ENCODE data around the gene FNTB. TPM values are rescaled to one million over a fixed set of nuclear protein-coding genes. Genes with fewer than 3 reads are reported as not detected.
"Not testable (repeated sequence)": the region's sequence is repeated elsewhere in the genome, so short reads cannot be mapped to it uniquely, and the experiment has no call there.

The FNTB gene
- total RNA-seq, 2 experiments from 2014 or later, result 7.5 to 7.9 TPM

- Mint-ChIP-seq H3K4me1 (ENCODE audit: low read depth) (no peaks in the 10 kb centered on the region), H3K27me3 (no peaks in the 10 kb centered on the region), H3K4me3 (no peak overlapping the region), H3K27ac (no peak overlapping the region), H3K36me3 (ENCODE audit: low read depth) (peaks cover 52% of the 10 kb centered on the region), H3K9me3 (no peaks in the 10 kb centered on the region)
- DNase-seq (no peak), ATAC-seq (ENCODE audit: poor library complexity) (no peak)
- TF ChIP-seq CTCF (IDR thresholded peaks at IDR 0.05), result no peak
- POLR2A ChIA-PET, result no interaction called here
- Histone ChIP-seq H3K9me3 (ENCODE audit: control insufficient read depth in 1 of 2, insufficient read depth in 1 of 2, low read length in 2 of 2) (no peaks in the 10 kb centered on the region), H3K36me3 (ENCODE audit: insufficient read depth, low read length) (peaks cover 33% of the 10 kb centered on the region), H3K27ac (ENCODE audit: low read depth in 1 of 2, low read length in 2 of 2) (no peak overlapping the region), H3K4me1 (ENCODE audit: insufficient read depth, low read length) (no peaks in the 10 kb centered on the region), H3K4me3 (ENCODE audit: low read length) (no peak overlapping the region), H3K27me3 (ENCODE audit: control insufficient read depth in 1 of 2, insufficient read depth in 2 of 2, low read length in 2 of 2) (no peaks in the 10 kb centered on the region)
- CTCF ChIA-PET, result no interaction called here
- intact Hi-C loops (cut with DNase I, micrococcal nuclease), result no loop called here
These were observed 39.8 kb downstream of the FNTB start for GRCh38 chr14:65026526-65026925.

GRCh38 chr14:65027127-65027799 is 40.6 kb downstream of the FNTB start:
- TF ChIP-seq CTCF (IDR thresholded peaks at IDR 0.05), result no peak
- no peaks in the 10 kb centered on the region for H3K27me3 ChIP-seq (ENCODE audit: control insufficient read depth in 1 of 2, insufficient read depth in 2 of 2, low read length in 2 of 2)
- H3K4me3 ChIP-seq (ENCODE audit: low read length), result no peak overlapping the region
- intact Hi-C loops (cut with DNase I, micrococcal nuclease), result no loop called here
- no peak overlapping the region for H3K4me3 Mint-ChIP-seq
- CTCF ChIA-PET, result no interaction called here
- H3K36me3 ChIP-seq (ENCODE audit: insufficient read depth, low read length), result peaks cover 33% of the 10 kb centered on the region
- no peaks in the 10 kb centered on the region for H3K9me3 ChIP-seq (ENCODE audit: control insufficient read depth in 1 of 2, insufficient read depth in 1 of 2, low read length in 2 of 2)
- DNase-seq (no peak), ATAC-seq (ENCODE audit: poor library complexity) (no peak)
- H3K27me3 Mint-ChIP-seq, result no peaks in the 10 kb centered on the region
- no peaks in the 10 kb centered on the region for H3K9me3 Mint-ChIP-seq
- peaks cover 59% of the 10 kb centered on the region for H3K36me3 Mint-ChIP-seq (ENCODE audit: low read depth)
- no peak overlapping the region for H3K27ac Mint-ChIP-seq
- no peaks in the 10 kb centered on the region for H3K4me1 ChIP-seq (ENCODE audit: insufficient read depth, low read length)
- no peaks in the 10 kb centered on the region for H3K4me1 Mint-ChIP-seq (ENCODE audit: low read depth)
- POLR2A ChIA-PET, result no interaction called here
- H3K27ac ChIP-seq (ENCODE audit: low read depth in 1 of 2, low read length in 2 of 2), result no peak overlapping the region

GRCh38 chr14:65028937-65029336 is 42.2 kb downstream of the FNTB start:
- intact Hi-C loops (cut with DNase I, micrococcal nuclease), result no loop called here
- no peak for TF ChIP-seq CTCF (IDR thresholded peaks at IDR 0.05)
- Mint-ChIP-seq H3K27me3 (no peaks in the 10 kb centered on the region), H3K9me3 (no peaks in the 10 kb centered on the region), H3K36me3 (ENCODE audit: low read depth) (peaks cover 68% of the 10 kb centered on the region), H3K4me1 (ENCODE audit: low read depth) (no peaks in the 10 kb centered on the region), H3K4me3 (no peak overlapping the region), H3K27ac (no peak overlapping the region)
- H3K4me3 ChIP-seq (ENCODE audit: low read length), result no peak overlapping the region
- peaks cover 39% of the 10 kb centered on the region for H3K36me3 ChIP-seq (ENCODE audit: insufficient read depth, low read length)
- no peak overlapping the region for H3K27ac ChIP-seq (ENCODE audit: low read depth in 1 of 2, low read length in 2 of 2)
- H3K9me3 ChIP-seq (ENCODE audit: control insufficient read depth in 1 of 2, insufficient read depth in 1 of 2, low read length in 2 of 2), result no peaks in the 10 kb centered on the region
- DNase-seq (no peak), ATAC-seq (ENCODE audit: poor library complexity) (no peak)
- ChIA-PET CTCF (no interaction called here), POLR2A (no interaction called here)
- H3K4me1 ChIP-seq (ENCODE audit: insufficient read depth, low read length), result no peaks in the 10 kb centered on the region
- no peaks in the 10 kb centered on the region for H3K27me3 ChIP-seq (ENCODE audit: control insufficient read depth in 1 of 2, insufficient read depth in 2 of 2, low read length in 2 of 2)

GRCh38 chr14:65031321-65031720 is 44.6 kb downstream of the FNTB start:
- H3K27me3 ChIP-seq (ENCODE audit: control insufficient read depth in 1 of 2, insufficient read depth in 2 of 2, low read length in 2 of 2); H3K4me3 ChIP-seq (ENCODE audit: low read length); H3K27ac ChIP-seq (ENCODE audit: low read depth in 1 of 2, low read length in 2 of 2); H3K9me3 Mint-ChIP-seq; ATAC-seq (ENCODE audit: poor library complexity); H3K4me3 Mint-ChIP-seq; H3K27ac Mint-ChIP-seq; H3K4me1 Mint-ChIP-seq (ENCODE audit: low read depth); CTCF ChIA-PET; POLR2A ChIA-PET; DNase-seq; intact Hi-C loops (cut with DNase I, micrococcal nuclease); H3K9me3 ChIP-seq (ENCODE audit: control insufficient read depth in 1 of 2, insufficient read depth in 1 of 2, low read length in 2 of 2); H3K27me3 Mint-ChIP-seq; H3K4me1 ChIP-seq (ENCODE audit: insufficient read depth, low read length): not testable (repeated sequence)
- peaks cover 77% of the 10 kb centered on the region for H3K36me3 Mint-ChIP-seq (ENCODE audit: low read depth)
- H3K36me3 ChIP-seq (ENCODE audit: insufficient read depth, low read length), result peaks cover 40% of the 10 kb centered on the region
